ENCODE data around the gene OR4N5. TPM values are rescaled to one million over a fixed set of nuclear protein-coding genes. Genes with fewer than 3 reads are reported as not detected.
"Not testable (repeated sequence)": the region's sequence is repeated elsewhere in the genome, so short reads cannot be mapped to it uniquely, and the experiment has no call there.

Gene OR4N5, protein sequence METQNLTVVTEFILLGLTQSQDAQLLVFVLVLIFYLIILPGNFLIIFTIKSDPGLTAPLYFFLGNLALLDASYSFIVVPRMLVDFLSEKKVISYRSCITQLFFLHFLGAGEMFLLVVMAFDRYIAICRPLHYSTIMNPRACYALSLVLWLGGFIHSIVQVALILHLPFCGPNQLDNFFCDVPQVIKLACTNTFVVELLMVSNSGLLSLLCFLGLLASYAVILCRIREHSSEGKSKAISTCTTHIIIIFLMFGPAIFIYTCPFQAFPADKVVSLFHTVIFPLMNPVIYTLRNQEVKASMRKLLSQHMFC
- total RNA-seq: not detected

DNA sequence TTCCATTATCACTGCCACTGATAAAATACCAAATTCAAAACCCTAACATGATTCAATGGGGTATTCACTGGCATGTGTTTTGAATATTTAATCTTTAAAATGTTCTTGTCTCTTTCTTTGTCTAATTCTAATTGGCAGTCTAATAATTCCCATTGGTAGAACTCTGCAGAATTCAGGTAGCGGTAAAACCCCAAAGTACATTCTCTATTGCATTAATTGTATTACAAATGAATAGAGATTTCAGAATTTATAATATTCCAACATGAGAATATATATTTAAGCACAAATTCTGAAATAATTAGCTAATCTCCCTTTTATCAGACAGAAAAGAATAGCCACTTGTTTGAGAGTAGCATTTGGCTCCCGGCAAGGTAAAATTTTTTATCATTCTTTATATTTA, at the start of gene OR4N5:
Gene OR4N5, plus strand, starts transcription at position 301 of the 400 bp plus-strand sequence. CDS start 4,916 bp downstream, outside the sequence.
- Histone ChIP-seq H3K4me3 (no peak within 1 kb of the TSS), H3K9me3 (no peaks in the 10 kb centered on the region), H3K27ac (no peak within 1 kb of the TSS), H3K27me3 (no peaks in the 10 kb centered on the region), H3K4me1 (no peaks in the 10 kb centered on the region), H3K36me3 (no peaks in the 10 kb centered on the region)
- no peak for DNase-seq (ENCODE audit: low spot score in 2 of 2)
- TF ChIP-seq, protein P1, sequence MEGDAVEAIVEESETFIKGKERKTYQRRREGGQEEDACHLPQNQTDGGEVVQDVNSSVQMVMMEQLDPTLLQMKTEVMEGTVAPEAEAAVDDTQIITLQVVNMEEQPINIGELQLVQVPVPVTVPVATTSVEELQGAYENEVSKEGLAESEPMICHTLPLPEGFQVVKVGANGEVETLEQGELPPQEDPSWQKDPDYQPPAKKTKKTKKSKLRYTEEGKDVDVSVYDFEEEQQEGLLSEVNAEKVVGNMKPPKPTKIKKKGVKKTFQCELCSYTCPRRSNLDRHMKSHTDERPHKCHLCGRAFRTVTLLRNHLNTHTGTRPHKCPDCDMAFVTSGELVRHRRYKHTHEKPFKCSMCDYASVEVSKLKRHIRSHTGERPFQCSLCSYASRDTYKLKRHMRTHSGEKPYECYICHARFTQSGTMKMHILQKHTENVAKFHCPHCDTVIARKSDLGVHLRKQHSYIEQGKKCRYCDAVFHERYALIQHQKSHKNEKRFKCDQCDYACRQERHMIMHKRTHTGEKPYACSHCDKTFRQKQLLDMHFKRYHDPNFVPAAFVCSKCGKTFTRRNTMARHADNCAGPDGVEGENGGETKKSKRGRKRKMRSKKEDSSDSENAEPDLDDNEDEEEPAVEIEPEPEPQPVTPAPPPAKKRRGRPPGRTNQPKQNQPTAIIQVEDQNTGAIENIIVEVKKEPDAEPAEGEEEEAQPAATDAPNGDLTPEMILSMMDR (IDR thresholded peaks at IDR 0.05): no peak
- intact Hi-C loops (cut with DNase I): no loop called here

DNA sequence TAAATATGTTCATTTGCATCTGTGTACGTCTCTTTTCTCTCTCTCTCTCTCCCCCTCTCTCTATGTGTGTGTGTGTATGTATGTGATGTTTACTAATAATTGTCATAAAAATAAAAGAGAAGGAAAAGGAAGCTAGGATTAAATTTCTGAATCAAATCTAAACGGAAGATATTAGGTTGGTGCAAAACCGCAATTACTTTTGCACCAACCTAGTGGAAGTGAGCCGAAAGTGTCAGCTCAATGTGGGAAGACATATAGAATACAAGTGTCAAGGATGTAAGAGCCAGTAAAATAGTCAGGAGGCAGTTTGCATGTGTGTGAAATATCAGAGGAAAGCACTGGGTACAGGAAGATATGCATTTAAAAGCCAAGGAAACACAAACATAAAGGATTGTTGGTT, 46.6 kb upstream of the OR4N5 start:
- intact Hi-C loops (cut with DNase I): no loop called here
- Histone ChIP-seq H3K4me3 (no peak overlapping the region), H3K4me1 (no peaks in the 10 kb centered on the region), H3K9me3 (no peaks in the 10 kb centered on the region), H3K27ac (no peak overlapping the region), H3K36me3 (no peaks in the 10 kb centered on the region), H3K27me3 (no peaks in the 10 kb centered on the region)
- TF ChIP-seq, protein P1 (IDR thresholded peaks at IDR 0.05): no peak
- no peak for DNase-seq (ENCODE audit: low spot score in 2 of 2)

DNA sequence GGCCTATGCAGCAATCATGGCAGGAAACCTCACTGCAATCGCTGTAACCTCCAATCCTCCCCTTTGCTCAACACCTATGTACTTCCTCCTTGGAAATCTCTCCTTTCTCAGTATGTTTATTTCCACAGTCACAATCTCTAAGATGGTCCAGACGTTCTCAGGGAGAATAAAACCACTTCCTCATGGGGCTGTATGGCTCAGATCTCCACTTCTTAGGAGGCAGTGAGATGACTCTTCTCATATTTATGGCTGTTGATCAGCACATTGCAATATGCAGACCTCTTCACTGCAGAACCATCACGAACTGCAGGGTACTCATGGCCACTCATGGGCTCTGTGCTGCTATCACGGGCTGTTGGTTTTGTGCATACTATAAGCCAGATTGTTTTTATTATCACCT, 45.2 kb upstream of the OR4N5 start:
- Histone ChIP-seq H3K4me1 (no peaks in the 10 kb centered on the region), H3K27me3 (no peaks in the 10 kb centered on the region), H3K9me3 (no peaks in the 10 kb centered on the region), H3K27ac (no peak overlapping the region), H3K36me3 (no peaks in the 10 kb centered on the region), H3K4me3 (no peak overlapping the region)
- no peak for DNase-seq (ENCODE audit: low spot score in 2 of 2)
- TF ChIP-seq, protein P1 (IDR thresholded peaks at IDR 0.05): no peak
- intact Hi-C loops (cut with DNase I): no loop called here

DNA sequence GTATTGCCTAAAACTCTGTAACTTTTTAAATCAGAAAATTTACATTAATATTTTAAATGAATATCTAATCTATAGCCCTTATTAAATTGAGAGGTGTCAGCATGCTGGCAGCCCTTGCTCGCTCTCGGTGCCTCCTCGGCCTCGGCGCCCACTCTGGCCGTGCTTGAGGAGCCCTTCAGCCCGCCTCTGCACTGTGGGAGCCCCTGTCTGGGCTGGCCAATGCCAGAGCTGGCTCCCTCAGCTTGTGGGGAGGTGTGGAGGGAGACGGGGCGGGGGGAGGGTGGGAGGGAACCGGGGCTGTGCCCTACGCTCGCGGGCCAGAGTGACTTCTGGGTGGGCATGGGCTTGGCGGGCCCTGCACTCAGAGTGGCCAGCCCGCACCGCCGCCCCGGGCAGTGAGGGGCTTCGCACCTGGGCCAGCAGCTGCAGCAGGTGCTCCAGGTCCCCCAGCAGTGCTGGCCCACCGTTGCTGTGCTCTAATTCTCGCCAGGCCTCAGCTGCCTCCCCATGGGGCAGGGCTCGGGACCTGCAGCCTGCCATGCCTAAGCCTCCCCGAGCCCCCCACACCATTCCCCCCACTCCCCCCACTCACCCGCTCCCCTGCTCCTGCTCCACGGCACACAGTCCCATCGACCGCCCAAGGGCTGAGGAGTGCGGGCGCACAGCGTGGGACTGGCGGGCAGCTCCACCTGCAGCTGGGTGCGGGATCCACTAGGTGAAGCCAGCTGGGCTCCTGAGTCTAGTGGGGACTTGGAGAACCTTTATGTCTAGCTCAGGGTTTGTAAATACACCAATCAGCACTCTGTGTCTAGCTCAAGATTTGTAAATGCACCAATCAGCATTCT, 39.5 kb upstream of the OR4N5 start:
- H3K27me3 ChIP-seq; H3K9me3 ChIP-seq; H3K4me3 ChIP-seq; H3K27ac ChIP-seq; intact Hi-C loops (cut with DNase I); H3K36me3 ChIP-seq; DNase-seq (ENCODE audit: low spot score in 2 of 2); H3K4me1 ChIP-seq: not testable (repeated sequence)

DNA sequence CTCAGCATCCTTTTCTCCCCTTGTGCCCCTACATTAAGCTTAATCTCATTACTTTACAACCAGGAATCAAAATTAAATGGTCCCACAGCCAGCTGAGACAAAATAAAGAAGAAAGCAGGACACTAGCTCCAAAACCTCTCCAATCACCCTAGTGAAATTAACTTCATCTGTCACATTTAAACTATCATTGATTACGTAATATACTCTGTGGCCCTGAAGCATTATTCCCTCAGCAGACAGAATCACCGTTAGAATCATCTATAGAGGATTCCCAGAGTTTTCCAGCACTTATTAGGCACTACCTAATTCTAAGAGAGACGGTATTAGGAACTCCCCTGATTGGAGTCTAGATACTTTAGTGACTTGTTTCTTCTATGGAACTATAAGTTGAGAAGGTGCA, 28.2 kb upstream of the OR4N5 start, which contains the start of gene OR4K17:
Gene OR4K17, plus strand, starts transcription at position 302 of the 400 bp plus-strand sequence. CDS start 6,761 bp downstream, outside the sequence.
- H3K4me1 ChIP-seq: no peaks in the 10 kb centered on the region
- no peak within 1 kb of the TSS for H3K4me3 ChIP-seq
- intact Hi-C loops (cut with DNase I): no loop called here
- H3K27me3 ChIP-seq: no peaks in the 10 kb centered on the region
- no peaks in the 10 kb centered on the region for H3K9me3 ChIP-seq
- TF ChIP-seq, protein P1 (IDR thresholded peaks at IDR 0.05): no peak
- no peaks in the 10 kb centered on the region for H3K36me3 ChIP-seq
- H3K27ac ChIP-seq: no peak within 1 kb of the TSS
- DNase-seq (ENCODE audit: low spot score in 2 of 2): no peak

DNA sequence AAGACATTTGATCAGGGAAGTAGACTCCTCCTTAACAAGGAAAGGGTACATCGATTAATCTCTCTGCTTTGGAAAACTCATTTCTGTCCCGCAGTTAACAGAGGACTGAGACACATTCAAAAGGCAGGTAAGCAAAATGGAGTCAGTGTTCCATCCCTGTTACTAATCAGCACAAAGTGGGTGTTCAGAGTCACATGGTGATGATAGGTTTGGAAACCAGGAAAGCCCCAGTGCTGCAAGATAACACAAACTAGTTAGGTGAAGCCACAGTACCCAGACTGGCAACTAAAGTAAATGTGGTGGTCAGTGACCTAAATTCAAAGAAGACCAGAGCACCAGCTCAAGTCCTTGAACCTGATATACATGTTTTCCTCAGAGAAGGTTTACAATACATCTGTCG, 26.3 kb upstream of the OR4N5 start:
- intact Hi-C loops (cut with DNase I): no loop called here
- DNase-seq (ENCODE audit: low spot score in 2 of 2): no peak
- no peak overlapping the region for H3K4me3 ChIP-seq
- no peaks in the 10 kb centered on the region for H3K27me3 ChIP-seq
- H3K4me1 ChIP-seq: no peaks in the 10 kb centered on the region
- no peaks in the 10 kb centered on the region for H3K9me3 ChIP-seq
- no peak overlapping the region for H3K27ac ChIP-seq
- TF ChIP-seq, protein P1 (IDR thresholded peaks at IDR 0.05): no peak
- no peaks in the 10 kb centered on the region for H3K36me3 ChIP-seq

Data from ascending aorta (tissue), 2 donors.